GM12874 (cell line): ENCODE data around the gene SLC1A7.

Experiments
- TF ChIP-seq, protein P1 (sequence below): IDR thresholded peaks from 2 replicates; pipeline ENCODE4 v1.5.1; 2011; ENCODE audit warnings: low read depth, mild to moderate bottlenecking, control low read depth, low read length, moderate library complexity; ENCODE audit not compliant: insufficient read depth

SLC1A7 gene

GRCh38 chr1:53156783-53157182, 14.3 kb upstream of the SLC1A7 start:
- TF ChIP-seq, protein P1, sequence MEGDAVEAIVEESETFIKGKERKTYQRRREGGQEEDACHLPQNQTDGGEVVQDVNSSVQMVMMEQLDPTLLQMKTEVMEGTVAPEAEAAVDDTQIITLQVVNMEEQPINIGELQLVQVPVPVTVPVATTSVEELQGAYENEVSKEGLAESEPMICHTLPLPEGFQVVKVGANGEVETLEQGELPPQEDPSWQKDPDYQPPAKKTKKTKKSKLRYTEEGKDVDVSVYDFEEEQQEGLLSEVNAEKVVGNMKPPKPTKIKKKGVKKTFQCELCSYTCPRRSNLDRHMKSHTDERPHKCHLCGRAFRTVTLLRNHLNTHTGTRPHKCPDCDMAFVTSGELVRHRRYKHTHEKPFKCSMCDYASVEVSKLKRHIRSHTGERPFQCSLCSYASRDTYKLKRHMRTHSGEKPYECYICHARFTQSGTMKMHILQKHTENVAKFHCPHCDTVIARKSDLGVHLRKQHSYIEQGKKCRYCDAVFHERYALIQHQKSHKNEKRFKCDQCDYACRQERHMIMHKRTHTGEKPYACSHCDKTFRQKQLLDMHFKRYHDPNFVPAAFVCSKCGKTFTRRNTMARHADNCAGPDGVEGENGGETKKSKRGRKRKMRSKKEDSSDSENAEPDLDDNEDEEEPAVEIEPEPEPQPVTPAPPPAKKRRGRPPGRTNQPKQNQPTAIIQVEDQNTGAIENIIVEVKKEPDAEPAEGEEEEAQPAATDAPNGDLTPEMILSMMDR: no peak

DNA sequence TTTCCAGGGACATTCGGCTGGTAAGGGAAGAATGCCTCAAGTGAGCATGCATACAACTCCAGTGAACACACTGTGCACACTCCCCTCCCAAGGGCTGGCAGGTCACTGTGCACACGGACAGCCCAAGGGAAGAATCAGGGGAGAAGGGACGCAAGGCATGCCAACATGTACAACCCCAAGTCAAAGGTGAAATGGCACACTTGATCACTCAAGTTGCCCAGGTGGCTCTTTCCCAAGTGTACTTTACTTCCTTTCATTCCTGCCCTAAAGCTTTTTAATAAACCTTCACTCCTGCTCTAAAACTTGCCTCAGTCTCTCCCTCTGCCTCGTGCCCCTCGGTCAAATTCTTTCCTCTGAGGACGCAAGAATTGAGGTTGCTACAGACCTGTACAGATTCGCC, 13.5 kb upstream of the SLC1A7 start:
- TF ChIP-seq, protein P1: no peak

- TF ChIP-seq, protein P1: no peak
These were observed 13.1 kb upstream of the SLC1A7 start for GRCh38 chr1:53155534-53155933.

DNA sequence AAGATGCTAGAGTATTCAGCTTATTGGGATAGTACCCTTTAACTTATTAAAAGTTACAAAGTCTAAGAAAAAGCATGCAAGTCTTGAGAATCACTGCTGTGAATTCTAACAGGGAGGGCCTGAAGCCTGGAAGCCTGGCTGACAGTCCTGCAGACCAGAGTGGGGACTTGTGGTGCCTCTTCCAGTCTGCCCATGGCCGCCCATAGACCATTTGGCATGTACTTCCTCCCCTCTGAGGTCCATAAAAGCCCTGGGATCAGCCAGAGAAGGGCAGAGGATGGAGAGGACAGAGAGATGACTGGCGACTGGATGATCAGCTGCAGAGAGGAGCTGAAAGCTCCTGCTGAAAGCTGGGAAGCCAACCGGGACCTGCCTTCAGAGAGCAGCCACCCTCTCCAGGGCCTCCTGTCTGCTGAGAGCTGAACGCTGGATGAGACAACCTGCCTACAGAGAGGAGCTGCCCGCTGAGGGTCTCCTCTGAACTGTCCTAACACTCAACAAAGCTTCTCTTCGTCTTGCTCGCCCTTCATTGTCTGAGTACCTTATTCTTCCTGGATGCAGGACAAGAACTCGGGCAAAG, 12.5 kb upstream of the SLC1A7 start:
- TF ChIP-seq, protein P1: no peak

DNA sequence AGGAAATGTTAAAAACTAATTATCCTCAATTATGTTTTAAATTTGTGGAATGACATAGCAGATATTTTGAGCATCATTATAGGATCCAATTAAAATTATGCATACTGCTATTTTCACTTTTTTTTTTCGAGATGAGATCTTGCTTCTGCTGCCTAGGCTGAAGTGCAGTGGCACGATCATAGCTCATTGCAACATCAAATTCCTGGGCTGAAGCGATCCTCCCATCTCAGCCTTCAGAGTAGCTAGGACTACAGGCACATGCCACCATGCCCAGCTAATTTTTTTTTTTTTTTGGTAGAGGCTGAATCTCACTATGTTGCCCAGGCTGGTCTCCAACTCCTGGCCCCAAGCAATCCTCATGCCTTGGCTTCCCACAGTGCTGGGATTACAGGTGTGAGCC, 11.3 kb upstream of the SLC1A7 start:
- TF ChIP-seq, protein P1: no peak

DNA sequence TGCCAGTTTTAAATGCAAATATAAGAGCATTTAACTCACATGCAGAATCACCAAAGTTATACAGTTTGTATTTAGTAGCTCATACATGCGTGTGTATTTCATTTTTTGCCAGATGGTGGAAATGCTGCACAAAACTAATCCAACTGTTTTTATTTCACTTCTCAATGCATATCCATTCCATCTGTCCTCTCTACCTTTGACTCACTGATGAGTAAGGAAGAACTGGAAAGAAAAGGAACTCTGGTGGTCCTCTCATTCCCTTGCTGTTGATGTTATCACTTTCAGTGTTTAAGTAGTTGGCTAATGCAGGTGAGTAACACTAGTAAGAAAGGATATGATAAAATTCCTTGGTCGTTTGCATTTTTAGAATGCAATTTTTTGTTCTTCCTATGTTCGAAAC, 5.7 kb upstream of the SLC1A7 start:
- TF ChIP-seq, protein P1: no peak

DNA sequence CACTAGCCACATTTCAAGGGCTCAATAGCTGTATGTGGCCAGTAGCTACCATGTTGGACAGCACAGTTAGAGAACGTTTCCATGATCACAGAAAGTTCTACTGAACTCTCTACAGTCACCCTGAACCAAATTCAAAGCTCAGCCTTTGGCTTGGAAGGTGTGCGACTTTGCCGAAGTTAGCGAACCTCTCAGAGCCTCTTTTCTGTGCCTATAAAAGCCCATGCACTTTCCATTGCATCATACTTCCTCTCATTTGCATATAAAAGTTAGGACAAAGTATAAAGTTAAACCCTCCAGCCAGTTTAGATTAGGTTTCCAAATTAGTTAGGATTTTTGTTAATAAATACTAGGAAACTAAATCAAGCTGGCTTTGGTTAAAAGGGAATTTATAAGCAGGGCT, 4.7 kb upstream of the SLC1A7 start:
- TF ChIP-seq, protein P1: no peak
